Effector CD4-positive, alpha-beta T cell (primary cell): Measurements from ENCODE around the gene DHDDS.

Experiments
- DNase-seq: peaks from one replicate; pipeline ENCODE4 v3.0.0-alpha.2; 2020

Gene DHDDS

GRCh38 chr1:26418865-26419349 is 13.2 kb upstream of the DHDDS start:
- DNase-seq, result no peak

DNA sequence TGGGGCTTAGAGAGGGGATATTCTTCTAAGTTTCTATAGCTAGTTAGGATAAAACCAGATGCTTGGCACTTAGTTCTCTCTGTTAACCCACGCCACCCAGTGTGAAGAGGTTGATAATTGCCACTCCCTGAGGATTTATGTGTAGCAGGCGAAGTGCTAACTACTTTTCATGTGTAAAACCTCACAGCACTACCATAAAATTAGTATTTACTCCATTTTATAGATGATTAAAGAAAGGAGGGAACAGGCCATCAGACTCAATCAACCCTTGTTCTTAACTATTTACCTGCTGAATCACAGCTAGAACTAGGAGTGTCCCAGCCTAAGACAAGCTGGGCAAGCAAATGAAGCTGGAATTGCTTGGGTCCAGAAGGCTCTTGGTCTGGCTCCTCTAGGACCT is 12.6 kb upstream of the DHDDS start:
- DNase-seq, result no peak

GRCh38 chr1:26429721-26430120 is 2.4 kb upstream of the DHDDS start:
- no peak for DNase-seq

GRCh38 chr1:26432793-26433192 is 672 bp downstream of the DHDDS start:
- no peak for DNase-seq

DNA sequence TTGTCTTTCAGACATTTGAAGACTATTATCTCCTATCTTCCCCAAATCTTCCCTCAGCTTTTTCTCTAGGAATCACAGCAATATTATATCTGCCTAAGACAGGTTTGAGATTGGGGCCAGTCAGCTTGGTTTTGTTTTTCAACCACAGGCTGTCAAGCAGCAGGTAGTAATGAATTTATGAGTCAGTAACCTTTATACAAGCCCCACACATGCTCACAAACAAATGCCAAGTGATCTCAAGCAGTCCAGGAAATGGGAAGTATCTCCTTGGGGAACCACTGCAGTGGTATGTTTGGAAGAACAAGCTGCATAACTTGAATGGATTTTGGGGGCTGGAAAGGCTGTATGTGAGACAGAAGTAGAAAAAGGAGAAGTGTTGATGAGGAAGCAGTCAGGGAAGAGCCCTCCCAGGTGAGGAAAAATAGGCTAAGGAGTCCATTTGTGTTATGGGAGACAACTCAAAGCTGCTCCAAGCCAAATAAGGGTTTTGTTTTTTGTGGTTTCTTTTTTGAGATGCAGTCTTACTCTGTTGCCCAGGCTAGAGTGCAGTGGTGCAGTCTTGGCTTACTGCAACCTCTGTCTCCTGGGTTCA is 2.1 kb downstream of the DHDDS start:
- DNase-seq, result no peak

GRCh38 chr1:26438041-26438440 is 5.9 kb downstream of the DHDDS start:
- DNase-seq, result no peak

DNA sequence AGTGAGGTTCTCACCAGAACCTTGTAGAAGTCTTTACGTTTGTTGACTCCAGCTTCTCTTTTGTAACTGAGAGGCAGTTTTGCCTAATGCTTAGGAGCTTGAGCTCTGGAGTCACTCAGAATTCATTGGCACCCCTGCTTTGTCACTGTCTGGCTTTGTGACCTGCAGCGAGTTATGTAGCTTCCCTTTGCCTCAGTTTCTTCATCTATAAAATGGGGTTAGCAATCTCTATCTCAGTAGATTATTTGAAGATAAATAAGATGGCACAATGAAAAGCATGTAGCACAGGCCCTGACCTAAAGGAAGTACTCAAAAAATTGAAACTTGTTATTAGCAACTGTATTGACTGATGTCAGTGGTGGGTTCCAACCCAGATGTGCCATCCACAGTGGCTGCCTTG is 8.1 kb downstream of the DHDDS start:
- DNase-seq, result no peak

GRCh38 chr1:26449868-26450267 is 17.7 kb downstream of the DHDDS start:
- no peak for DNase-seq

GRCh38 chr1:26450908-26451307 is 18.8 kb downstream of the DHDDS start:
- DNase-seq, result no peak

DNA sequence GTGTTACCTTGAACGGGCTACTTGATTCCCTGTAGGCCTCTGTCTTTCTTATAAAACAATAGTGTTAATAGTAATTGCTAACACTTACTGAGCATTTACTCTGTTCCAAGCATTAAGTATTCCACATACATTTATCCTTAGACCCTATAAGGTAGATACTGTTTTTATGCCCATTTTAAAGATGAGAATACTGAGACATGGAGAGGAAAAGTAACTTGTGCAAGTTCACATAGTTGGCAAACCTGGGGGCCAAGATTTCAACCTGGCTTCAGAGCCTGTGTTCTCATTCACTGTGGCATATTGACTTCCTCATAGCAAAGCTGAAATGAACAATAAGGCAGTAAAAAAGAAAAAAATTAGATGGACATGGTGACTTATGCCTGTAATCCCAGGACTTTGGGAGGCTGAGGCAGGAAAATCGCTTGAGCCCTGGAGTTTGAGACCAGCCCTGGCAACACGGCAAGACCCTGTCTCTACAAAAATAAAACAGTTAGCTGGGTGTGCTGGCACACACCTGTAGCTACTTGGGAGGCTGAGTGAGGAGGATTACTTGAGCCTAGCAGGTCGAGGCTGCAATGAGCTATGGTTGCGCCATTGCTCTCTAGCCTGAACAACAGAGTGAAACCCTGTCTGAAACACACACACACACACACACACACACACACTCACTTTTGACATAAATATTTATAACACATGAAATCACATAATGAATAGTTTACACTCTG is 20.5 kb downstream of the DHDDS start:
- DNase-seq, result no peak

GRCh38 chr1:26459148-26459547 is 27.0 kb downstream of the DHDDS start:
- DNase-seq, result no peak

GRCh38 chr1:26459573-26460031 is 27.5 kb downstream of the DHDDS start:
- no peak for DNase-seq

- no peak for DNase-seq
Observed at GRCh38 chr1:26468911-26469310, 36.8 kb downstream of the DHDDS start.

- no peak for DNase-seq
Observed at GRCh38 chr1:26469558-26469957, 37.4 kb downstream of the DHDDS start.

- DNase-seq, result no peak
Observed at GRCh38 chr1:26470878-26471497, 38.9 kb downstream of the DHDDS start.

GRCh38 chr1:26471498-26472319 is 39.6 kb downstream of the DHDDS start:
- DNase-seq, result peak; percentile 26

GRCh38 chr1:26472320-26472900 is 40.3 kb downstream of the DHDDS start, which contains the start of gene HMGN2:
TSS of gene HMGN2 (plus strand) at chr1:26472440. CDS start at chr1:26472613, 173 bp downstream.
- peak; percentile 86 for DNase-seq

- peak; percentile 95 for DNase-seq
Observed at GRCh38 chr1:26472901-26473845, 41.1 kb downstream of the DHDDS start.

DNA sequence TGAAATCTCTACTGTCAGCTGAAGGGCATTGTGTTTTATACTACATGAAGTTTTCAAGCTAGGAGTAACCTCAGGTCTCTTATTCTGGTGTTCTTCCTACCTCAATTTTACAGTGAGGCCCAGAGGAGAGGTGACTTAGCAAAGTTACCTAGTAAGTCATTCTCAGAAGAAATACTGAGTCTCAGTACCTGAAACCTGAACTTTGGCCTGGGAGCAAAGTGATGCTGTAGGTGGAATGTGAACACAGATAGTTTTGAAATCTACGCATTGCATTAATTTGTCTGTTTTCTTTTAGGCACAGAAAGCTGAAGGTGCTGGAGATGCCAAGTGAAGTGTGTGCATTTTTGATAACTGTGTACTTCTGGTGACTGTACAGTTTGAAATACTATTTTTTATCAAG is 42.7 kb downstream of the DHDDS start:
- no peak for DNase-seq

GRCh38 chr1:26475989-26476388 is 43.9 kb downstream of the DHDDS start:
- no peak for DNase-seq

- no peak for DNase-seq
Observed at GRCh38 chr1:26476958-26477357, 44.8 kb downstream of the DHDDS start.
